MCF 10A (cell line): ENCODE data around the gene FGF3. TPM values are rescaled to one million over a fixed set of nuclear protein-coding genes. Genes with fewer than 3 reads are reported as not detected.

ENCODE experiments used
- BruUV-seq: library from RNA; stranded (reverse); fragments of 400-500 nt; replicated peaks from 2 replicates; lab custom pipeline; 2021; lab: Mats Ljungman, UMichigan
- CTCF ChIA-PET: fragments of 300-600 bp; sonication (Branson Sonifier 250); formaldehyde crosslinking; extraction: SDS; loops from one replicate; lab custom pipeline; 2021; ENCODE audit warnings: antibody characterized with exemption, inconsistent platforms; lab: Yijun Ruan, JAX
- POLR2A ChIA-PET: fragments of 300-600, 350-650 bp; sonication (Branson Sonifier 250); formaldehyde crosslinking; extraction: SDS; loops from one replicate; lab custom pipeline; 2020; ENCODE audit warnings: antibody characterized with exemption, inconsistent platforms; lab: Yijun Ruan, JAX
- DNase-seq: peaks from one replicate; pipeline ENCODE4 v3.0.0-alpha.2; 2018; ENCODE audit not compliant: unreplicated experiment
- H3K27ac Mint-ChIP-seq: one replicate; pipeline ENCODE4 v1.8.0; 2022; ENCODE audit warnings: mild to moderate bottlenecking, low read depth, mixed read lengths; ENCODE audit not compliant: unreplicated experiment
- H3K27me3 Mint-ChIP-seq: one replicate; pipeline ENCODE4 v1.8.0; 2022; ENCODE audit warnings: mixed read lengths; ENCODE audit not compliant: insufficient read depth, unreplicated experiment
- H3K36me3 Mint-ChIP-seq: one replicate; pipeline ENCODE4 v1.8.0; 2022; ENCODE audit warnings: mild to moderate bottlenecking, moderate library complexity, mixed read lengths; ENCODE audit not compliant: insufficient read depth, unreplicated experiment
- H3K4me1 Mint-ChIP-seq: one replicate; pipeline ENCODE4 v1.8.0; 2022; ENCODE audit warnings: mixed read lengths; ENCODE audit not compliant: insufficient read depth, unreplicated experiment
- H3K4me3 Mint-ChIP-seq: one replicate; pipeline ENCODE4 v1.8.0; 2022; ENCODE audit warnings: mild to moderate bottlenecking, moderate library complexity, mixed read lengths; ENCODE audit not compliant: unreplicated experiment
- H3K9me3 Mint-ChIP-seq: one replicate; pipeline ENCODE4 v1.8.0; 2022; ENCODE audit warnings: mixed read lengths; ENCODE audit not compliant: unreplicated experiment
- CTCF ChIP-seq: fragments of 200-600 bp; IDR thresholded peaks from one replicate; pipeline ENCODE4 v1.8.0; 2022; ENCODE audit warnings: antibody characterized with exemption, mild to moderate bottlenecking; ENCODE audit not compliant: unreplicated experiment
- intact Hi-C: fragments of 100-400 bp; cut with micrococcal nuclease; formaldehyde crosslinking; loops from 2 replicates; pipeline ENCODE4 v1.14.1; 2022
- total RNA-seq: library from RNA; stranded (reverse); gene quantifications from 2 replicates; pipeline ENCODE4 v1.2.3, GENCODE V29; 2022

FGF3 gene
- total RNA-seq, 1 experiment from 2014 or later: not detected

GRCh38 chr11:69862331-69862771, 43.1 kb upstream of the FGF3 start:
- intact Hi-C loops: no loop called here
- Mint-ChIP-seq H3K27ac (no peak overlapping the region), H3K36me3 (no peaks in the 10 kb centered on the region), H3K9me3 (no peaks in the 10 kb centered on the region), H3K4me3 (no peak overlapping the region), H3K4me1 (no peaks in the 10 kb centered on the region), H3K27me3 (peaks cover 34% of the 10 kb centered on the region)
- ChIA-PET CTCF (interaction anchor here (1.1 kb wide), 1 partner anchor 27 kb away, joined by 4 read pairs; no protein-coding TSS in a partner anchor), POLR2A (interaction anchor here (0.6 kb wide), 1 partner anchor 1135 kb away, joined by 3 read pairs; no protein-coding TSS in a partner anchor)
- TF ChIP-seq CTCF: no peak
- no peak for DNase-seq
- BruUV-seq: no TSS peak

GRCh38 chr11:69861901-69862300, 42.7 kb upstream of the FGF3 start:
- ChIA-PET CTCF (no interaction called here), POLR2A (no interaction called here)
- Mint-ChIP-seq H3K4me1 (no peaks in the 10 kb centered on the region), H3K4me3 (no peak overlapping the region), H3K9me3 (no peaks in the 10 kb centered on the region), H3K36me3 (no peaks in the 10 kb centered on the region), H3K27me3 (peaks cover 38% of the 10 kb centered on the region), H3K27ac (no peak overlapping the region)
- TF ChIP-seq CTCF: no peak
- DNase-seq: no peak
- BruUV-seq: no TSS peak
- intact Hi-C loops: no loop called here

- H3K4me1 Mint-ChIP-seq: no peaks in the 10 kb centered on the region
- no peak overlapping the region for H3K27ac Mint-ChIP-seq
- ChIA-PET CTCF (no interaction called here), POLR2A (no interaction called here)
- no peak for TF ChIP-seq CTCF
- BruUV-seq: no TSS peak
- DNase-seq: no peak
- no peaks in the 10 kb centered on the region for H3K36me3 Mint-ChIP-seq
- no peaks in the 10 kb centered on the region for H3K9me3 Mint-ChIP-seq
- H3K27me3 Mint-ChIP-seq: peaks cover 39% of the 10 kb centered on the region
- H3K4me3 Mint-ChIP-seq: no peak overlapping the region
- intact Hi-C loops: no loop called here
Measured at GRCh38 chr11:69860796-69861445, 41.7 kb upstream of the FGF3 start.

- no peaks in the 10 kb centered on the region for H3K4me1 Mint-ChIP-seq
- no TSS peak for BruUV-seq
- no peaks in the 10 kb centered on the region for H3K9me3 Mint-ChIP-seq
- H3K27ac Mint-ChIP-seq: no peak overlapping the region
- no peaks in the 10 kb centered on the region for H3K36me3 Mint-ChIP-seq
- peaks cover 39% of the 10 kb centered on the region for H3K27me3 Mint-ChIP-seq
- DNase-seq: no peak
- POLR2A ChIA-PET: no interaction called here
- intact Hi-C loops: no loop called here
- CTCF ChIA-PET: no interaction called here
- TF ChIP-seq CTCF: no peak
- H3K4me3 Mint-ChIP-seq: no peak overlapping the region
Measured at GRCh38 chr11:69860244-69860643, 41.0 kb upstream of the FGF3 start.
